B cell (primary cell): ENCODE data around the gene SLC40A1. TPM values are rescaled to one million over a fixed set of nuclear protein-coding genes. Genes with fewer than 3 reads are reported as not detected.

Experiments used
- ATAC-seq: fragments of 200-7000 bp; cut with Tn5 transposase; one replicate; pipeline ENCODE4 v1.10.0; 2021; ENCODE audit warnings: low read depth, mild to moderate bottlenecking, moderate number of reproducible peaks, moderate library complexity
- CTCF ChIA-PET: fragments of 350-600 bp; sonication (Branson Sonifier 250); formaldehyde crosslinking; loops from one replicate; lab custom pipeline; 2021; ENCODE audit warnings: antibody characterized with exemption, inconsistent platforms; lab: Charles Lee
- POLR2A ChIA-PET: fragments of 350-600 bp; sonication (Branson Sonifier 250); formaldehyde crosslinking; loops from one replicate; lab custom pipeline; 2021; ENCODE audit warnings: antibody characterized with exemption; lab: Charles Lee
- DNase-seq: peaks from one replicate; pipeline ENCODE4 v3.0.0; 2013
- H2AFZ ChIP-seq: 2 replicates; pipeline ENCODE4 v1.6.1; 2012; ENCODE audit warnings: mild to moderate bottlenecking, low read depth, low read length; ENCODE audit not compliant: insufficient read depth, poor library complexity, severe bottlenecking
- H3K27ac ChIP-seq, 2 donors: 1 replicate in 1 of 2; 2 replicates in 1 of 2; pipeline ENCODE4 v1.5.1; 2012 to 2013; ENCODE audit warnings: low read length in 2 of 2, mild to moderate bottlenecking in 2 of 2, moderate library complexity in 1 of 2
- H3K27me3 ChIP-seq, 4 experiments: fragments of 200-600 bp in 1 of 4; sonication (generic) in 1 of 4; replicated peaks in 1 of 4; 1 replicate in 2 of 4; 2 replicates in 2 of 4; pipeline versions ENCODE4 v1.6.1 to v1.7.0; 2013 to 2016; ENCODE audit warnings: low read length in 3 of 4, mild to moderate bottlenecking in 2 of 4, mixed read lengths in 1 of 4, moderate library complexity in 1 of 4; ENCODE audit not compliant: insufficient read depth in 4 of 4, control insufficient read depth in 3 of 4; ENCODE audit errors: control extremely low read depth in 1 of 4
- H3K36me3 ChIP-seq, 2 experiments: replicated peaks in 1 of 2; 1 replicate in 1 of 2; 2 replicates in 1 of 2; pipeline versions ENCODE4 v1.6.1 to v1.7.1; 2013; ENCODE audit warnings: low read length in 1 of 2; ENCODE audit not compliant: insufficient read depth in 2 of 2, control insufficient read depth in 1 of 2; ENCODE audit errors: control extremely low read depth in 1 of 2, extremely low read depth in 1 of 2
- H3K4me1 ChIP-seq, 2 donors: fragments of 200-600 bp in 1 of 2; sonication (generic) in 1 of 2; 1 replicate in 1 of 2; 2 replicates in 1 of 2; pipeline versions ENCODE4 v1.5.1 to v1.6.1; 2013 to 2017; ENCODE audit warnings: low read length in 2 of 2; ENCODE audit not compliant: control insufficient read depth in 2 of 2, insufficient read depth in 2 of 2
- H3K4me2 ChIP-seq: replicated peaks from 2 replicates; pipeline ENCODE3; 2012; ENCODE audit warnings: mild to moderate bottlenecking, low read depth, low read length; ENCODE audit not compliant: poor library complexity, severe bottlenecking
- H3K4me3 ChIP-seq, 5 experiments: fragments of 200-600 bp in 1 of 5; sonication (generic) in 1 of 5; 1 replicate in 3 of 5; 2 replicates in 2 of 5; pipeline versions ENCODE4 v1.5.1 to v1.7.0; 2011 to 2016; ENCODE audit warnings: low read length in 4 of 5, mild to moderate bottlenecking in 4 of 5, low read depth in 2 of 5, control low read depth in 1 of 5, moderate library complexity in 1 of 5; ENCODE audit not compliant: insufficient read depth in 1 of 5; ENCODE audit errors: control extremely low read depth in 1 of 5, extremely low read depth in 1 of 5
- H3K79me2 ChIP-seq: fragments of 200-600 bp; sonication (generic); one replicate; pipeline ENCODE4 v1.6.0; 2016; ENCODE audit warnings: low read length; ENCODE audit not compliant: control insufficient read depth, insufficient read depth
- H3K9ac ChIP-seq: fragments of 200-600 bp; sonication (generic); 2 replicates; pipeline ENCODE4 v1.6.1; 2017; ENCODE audit warnings: mild to moderate bottlenecking, low read length, moderate library complexity
- H3K9me3 ChIP-seq, 3 donors: one replicate each; pipeline versions ENCODE4 v1.6.1 to v1.7.1; 2013; ENCODE audit warnings: low read length in 2 of 3; ENCODE audit not compliant: control insufficient read depth in 2 of 3, insufficient read depth in 1 of 3; ENCODE audit errors: control extremely low read depth in 1 of 3
- H4K20me1 ChIP-seq: 2 replicates; pipeline ENCODE4 v1.6.0; 2012; ENCODE audit warnings: mild to moderate bottlenecking, low read length; ENCODE audit not compliant: insufficient read depth, control insufficient read depth, poor library complexity, severe bottlenecking
- H3K27ac Mint-ChIP-seq: one replicate; pipeline ENCODE4 v1.8.0; 2021; ENCODE audit warnings: mixed read lengths
- H3K27me3 Mint-ChIP-seq: one replicate; pipeline ENCODE4 v1.8.0; 2021; ENCODE audit warnings: mixed read lengths
- H3K4me1 Mint-ChIP-seq: one replicate; pipeline ENCODE4 v1.8.0; 2021; ENCODE audit warnings: mixed read lengths
- H3K4me3 Mint-ChIP-seq: one replicate; pipeline ENCODE4 v1.8.0; 2021; ENCODE audit warnings: mixed read lengths
- H3K9me3 Mint-ChIP-seq: one replicate; pipeline ENCODE4 v1.8.0; 2022; ENCODE audit warnings: mixed read lengths; ENCODE audit not compliant: insufficient read depth
- CTCF ChIP-seq: fragments of 200-600 bp; IDR thresholded peaks from one replicate; pipeline ENCODE4 v1.8.0; 2022; ENCODE audit warnings: antibody characterized with exemption, mild to moderate bottlenecking
- EZH2 ChIP-seq: IDR thresholded peaks from 2 replicates; pipeline ENCODE4 v1.6.1; 2012; ENCODE audit warnings: borderline replicate concordance, low read depth, mild to moderate bottlenecking, moderate library complexity, low read length; ENCODE audit not compliant: insufficient read depth, poor library complexity, severe bottlenecking
- WGBS: methylation state at CpG from one replicate; pipeline ENCODE4 v1.1.5; 2013; ENCODE audit warnings: missing lambda C conversion rate; ENCODE audit not compliant: insufficient coverage; 5-methylcytosine and 5-hydroxymethylcytosine counted together
- intact Hi-C: fragments of 100-400 bp; cut with micrococcal nuclease; formaldehyde crosslinking; loops from one replicate; pipeline ENCODE4 v1.10.0; 2022
- polyA plus RNA-seq: library from polyadenylated mRNA; depleted of rRNA; stranded (reverse); fragments of >200 nt; gene quantifications from 2 replicates; pipeline ENCODE4 v1.2.3, GENCODE V29; 2012
- total RNA-seq, 2 donors: library from RNA; stranded (reverse); fragments of 120-200 nt in 1 of 2; gene quantifications; 1 replicate in 1 of 2; 2 replicates in 1 of 2; pipeline versions ENCODE4 v1.2.3 to v1.2.4, GENCODE V29; 2013 to 2022

SLC40A1 gene
- total and polyA plus RNA-seq, 2 donors (not counting 1 experiment from before 2014, with no cell fraction given): 0.07 to 0.39 TPM

GRCh38 chr2:189557373-189557772, 23.2 kb downstream of the SLC40A1 start:
- no peaks in the 10 kb centered on the region for H3K27me3 ChIP-seq
- H3K27ac ChIP-seq: no peak overlapping the region
- no peak overlapping the region for H3K4me3 ChIP-seq
- intact Hi-C loops: no loop called here
- no peaks in the 10 kb centered on the region for H3K4me1 ChIP-seq
- no peak overlapping the region for H3K9ac ChIP-seq
- no peak overlapping the region for H2AFZ ChIP-seq
- CTCF ChIA-PET: no interaction called here
- H3K27ac Mint-ChIP-seq: no peak overlapping the region
- ATAC-seq (no peak), DNase-seq (no peak)
- H3K27me3 Mint-ChIP-seq: peaks cover 11% of the 10 kb centered on the region
- no peaks in the 10 kb centered on the region for H4K20me1 ChIP-seq
- POLR2A ChIA-PET: no interaction called here
- H3K4me1 Mint-ChIP-seq: peaks cover 2% of the 10 kb centered on the region
- no CpG with 5 or more reads among the region's 1 CpG for WGBS
- no peak overlapping the region for H3K4me2 ChIP-seq
- H3K4me3 Mint-ChIP-seq: no peak overlapping the region
- H3K79me2 ChIP-seq: no peaks in the 10 kb centered on the region
- no peaks in the 10 kb centered on the region for H3K9me3 ChIP-seq
- H3K9me3 Mint-ChIP-seq: no peaks in the 10 kb centered on the region
- TF ChIP-seq EZH2 (no peak), CTCF (no peak)
- no peaks in the 10 kb centered on the region for H3K36me3 ChIP-seq

GRCh38 chr2:189556526-189556925, 24.1 kb downstream of the SLC40A1 start:
- ATAC-seq: no peak

More at GRCh38 chr2:189556526-189556925, 24.1 kb downstream of the SLC40A1 start:
- no peak for DNase-seq
- Histone ChIP-seq H3K27ac (no peak overlapping the region), H3K4me3 (no peak overlapping the region), H3K79me2 (no peaks in the 10 kb centered on the region), H3K27me3 (no peaks in the 10 kb centered on the region), H3K36me3 (no peaks in the 10 kb centered on the region), H4K20me1 (no peaks in the 10 kb centered on the region), H3K9ac (no peak overlapping the region), H3K9me3 (no peaks in the 10 kb centered on the region), H3K4me1 (no peaks in the 10 kb centered on the region), H2AFZ (no peak overlapping the region), H3K4me2 (no peak overlapping the region)
- Mint-ChIP-seq H3K27me3 (peaks cover 11% of the 10 kb centered on the region), H3K4me3 (no peak overlapping the region), H3K4me1 (peaks cover 2% of the 10 kb centered on the region), H3K9me3 (no peaks in the 10 kb centered on the region), H3K27ac (no peak overlapping the region)
- no CpG with 5 or more reads among the region's 7 CpGs for WGBS
- ChIA-PET CTCF (interaction anchor here (0.7 kb wide), 1 partner anchor 533 kb away, joined by 3 read pairs; no protein-coding TSS in a partner anchor), POLR2A (no interaction called here)
- TF ChIP-seq CTCF: no peak
- no peak for TF ChIP-seq EZH2
- intact Hi-C loops: no loop called here
